H1 (cell line): ENCODE measurements around the gene TNS3. TPM values are rescaled to one million over a fixed set of nuclear protein-coding genes. Genes with fewer than 3 reads are reported as not detected.

ENCODE experiments used
- CTBP2 ChIP-seq: IDR thresholded peaks from 2 replicates; pipeline ENCODE4 v1.7.0; 2011; ENCODE audit warnings: borderline replicate concordance, mild to moderate bottlenecking, moderate library complexity, mixed read lengths, low read length; ENCODE audit not compliant: insufficient read depth, insufficient read length
- EGR1 ChIP-seq: IDR thresholded peaks from 2 replicates; pipeline ENCODE4 v1.6.1; 2011; ENCODE audit warnings: low read depth, low read length, borderline replicate concordance
- SP4 ChIP-seq: IDR thresholded peaks from 2 replicates; pipeline ENCODE4 v1.6.1; 2012; ENCODE audit warnings: low read length, inconsistent platforms
- SRF ChIP-seq: IDR thresholded peaks from 2 replicates; pipeline ENCODE4 v1.6.1; 2011; ENCODE audit warnings: mild to moderate bottlenecking, low read depth, low read length, moderate library complexity
- ZNF274 ChIP-seq: IDR thresholded peaks from 2 replicates; pipeline ENCODE4 v1.7.0; 2012; ENCODE audit warnings: low read length, borderline replicate concordance; ENCODE audit errors: extremely low read depth
- polyA plus RNA-seq, 7 experiments: library from polyadenylated mRNA; depleted of rRNA in 3 of 7; stranded (reverse) in 5 of 7; unstranded in 2 of 7; fragments of >200 nt in 5 of 7; fragments of 200-250 nt in 2 of 7; gene quantifications; 1 replicate in 5 of 7; 2 replicates in 1 of 7; 4 replicates in 1 of 7; pipeline versions ENCODE4 v1.2.1 to v1.2.3, GENCODE V29; 2011 to 2013; ENCODE audit warnings: missing spikeins in 2 of 7, mixed read lengths in 2 of 7
- total RNA-seq: library from RNA; stranded (reverse); fragmentation: NEBNext Ultra II Directional; extraction: Animal tissue kit (Norgen Biotek cat#: 25700); gene quantifications from 2 replicates; pipeline ENCODE4 v1.2.1, GENCODE V29; 2021

Gene TNS3
- total and polyA plus RNA-seq, 2 of the 8 experiments (the other 6 are each of a cell fraction or from before 2014, with no cell fraction given) = 11.9 to 24.2 TPM

- no peak for TF ChIP-seq SP4
- no peak for TF ChIP-seq EGR1
- no peak for TF ChIP-seq CTBP2
- no peak for TF ChIP-seq ZNF274
- no peak for TF ChIP-seq SRF
These were observed 181.9 kb downstream of the TNS3 start (continued) for GRCh38 chr7:47400001-47400400.
